NB4 (cell line): Measurements from ENCODE around the gene TIFAB.

Experiments used
- MYC ChIP-seq: IDR thresholded peaks from 2 replicates; pipeline ENCODE4 v1.6.1; 2011; ENCODE audit warnings: low read depth, low read length
- POLR2A ChIP-seq: IDR thresholded peaks from 2 replicates; pipeline ENCODE4 v1.6.1; 2011; ENCODE audit warnings: mild to moderate bottlenecking; ENCODE audit not compliant: insufficient read length; ENCODE audit errors: extremely low read depth
- TF ChIP-seq, protein P1 (sequence below): IDR thresholded peaks from one replicate; pipeline ENCODE4 v1.5.1; 2012; ENCODE audit warnings: low read depth, low read length

DNA sequence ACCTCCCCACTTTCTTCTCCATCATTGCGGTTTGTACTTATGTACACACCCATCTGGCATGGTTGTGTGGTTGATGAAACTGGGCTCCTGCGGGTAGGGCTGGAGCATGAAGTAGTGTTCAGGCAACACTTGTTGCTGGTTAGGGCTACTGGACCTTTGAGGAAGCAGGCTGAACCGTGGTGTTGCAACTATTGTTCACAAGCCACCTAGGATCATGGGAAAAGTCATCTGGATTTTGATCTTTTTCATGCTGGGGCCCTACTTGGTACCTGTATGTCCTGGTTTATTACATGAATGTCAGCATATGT is 40.1 kb upstream of the TIFAB start:
- TF ChIP-seq, protein P1, sequence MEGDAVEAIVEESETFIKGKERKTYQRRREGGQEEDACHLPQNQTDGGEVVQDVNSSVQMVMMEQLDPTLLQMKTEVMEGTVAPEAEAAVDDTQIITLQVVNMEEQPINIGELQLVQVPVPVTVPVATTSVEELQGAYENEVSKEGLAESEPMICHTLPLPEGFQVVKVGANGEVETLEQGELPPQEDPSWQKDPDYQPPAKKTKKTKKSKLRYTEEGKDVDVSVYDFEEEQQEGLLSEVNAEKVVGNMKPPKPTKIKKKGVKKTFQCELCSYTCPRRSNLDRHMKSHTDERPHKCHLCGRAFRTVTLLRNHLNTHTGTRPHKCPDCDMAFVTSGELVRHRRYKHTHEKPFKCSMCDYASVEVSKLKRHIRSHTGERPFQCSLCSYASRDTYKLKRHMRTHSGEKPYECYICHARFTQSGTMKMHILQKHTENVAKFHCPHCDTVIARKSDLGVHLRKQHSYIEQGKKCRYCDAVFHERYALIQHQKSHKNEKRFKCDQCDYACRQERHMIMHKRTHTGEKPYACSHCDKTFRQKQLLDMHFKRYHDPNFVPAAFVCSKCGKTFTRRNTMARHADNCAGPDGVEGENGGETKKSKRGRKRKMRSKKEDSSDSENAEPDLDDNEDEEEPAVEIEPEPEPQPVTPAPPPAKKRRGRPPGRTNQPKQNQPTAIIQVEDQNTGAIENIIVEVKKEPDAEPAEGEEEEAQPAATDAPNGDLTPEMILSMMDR: no peak
- no peak for TF ChIP-seq POLR2A
- TF ChIP-seq MYC: no peak
